Pulmonary artery endothelial cell (primary cell): ENCODE results near the gene SCN5A. TPM values are rescaled to one million over a fixed set of nuclear protein-coding genes. Genes with fewer than 3 reads are reported as not detected.
"Not testable (repeated sequence)": the region's sequence is repeated elsewhere in the genome, so short reads cannot be mapped to it uniquely, and the experiment has no call there.

Source experiments
- DNase-seq: peaks from one replicate; pipeline ENCODE4 v3.0.0-alpha.2; 2011; ENCODE audit warnings: low read depth, low spot score
- total RNA-seq: library from RNA; depleted of rRNA; stranded (reverse); fragments of >200 nt; gene quantifications from 2 replicates; pipeline ENCODE4 v1.2.3, GENCODE V29; 2014

Gene SCN5A
- total RNA-seq, 1 donor from 2014 or later = 13.6 TPM

DNA sequence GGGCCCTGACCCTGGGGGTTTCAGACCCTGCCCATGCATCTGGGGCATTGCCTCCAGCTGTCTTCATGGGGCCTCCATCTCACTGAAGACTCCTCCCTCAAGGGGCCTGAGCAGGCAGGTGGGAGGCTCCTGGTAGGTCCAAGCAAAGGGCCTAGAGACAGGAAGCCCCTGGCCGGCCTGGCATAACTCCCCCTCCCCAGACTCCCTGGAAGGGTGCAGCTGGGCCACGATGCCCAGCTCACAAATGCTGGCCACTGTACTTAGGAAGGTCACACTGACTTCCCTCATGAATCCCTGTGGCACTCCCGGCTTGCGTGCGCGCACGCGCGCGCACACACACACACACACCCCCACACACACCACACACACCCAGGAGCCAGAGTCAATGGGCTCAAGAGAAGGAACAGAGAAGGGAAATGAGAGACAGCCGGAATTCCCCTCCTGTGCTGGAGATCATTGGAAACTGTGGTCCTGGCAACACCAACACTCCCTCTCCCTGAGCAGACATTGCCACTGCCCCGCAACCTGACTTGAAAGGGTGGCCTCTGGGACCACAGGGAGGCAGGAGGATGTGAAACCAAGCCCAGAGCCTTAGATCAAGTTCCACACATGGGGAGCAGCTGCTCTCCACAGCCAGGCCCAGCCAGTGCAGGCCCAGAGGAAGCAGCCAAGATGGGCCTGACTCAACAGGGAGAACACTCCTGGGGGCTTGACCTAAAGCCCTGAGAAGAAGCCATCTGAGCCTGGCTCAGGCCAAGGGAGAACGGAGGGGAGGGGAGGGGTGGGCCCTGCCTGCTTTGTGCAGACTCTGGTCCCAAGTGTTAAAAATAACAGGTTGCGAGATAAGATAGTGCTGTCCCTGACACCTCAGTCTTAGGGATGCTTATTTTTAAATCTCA lies 69.7 kb downstream of the SCN5A start:
- DNase-seq = no peak

DNA sequence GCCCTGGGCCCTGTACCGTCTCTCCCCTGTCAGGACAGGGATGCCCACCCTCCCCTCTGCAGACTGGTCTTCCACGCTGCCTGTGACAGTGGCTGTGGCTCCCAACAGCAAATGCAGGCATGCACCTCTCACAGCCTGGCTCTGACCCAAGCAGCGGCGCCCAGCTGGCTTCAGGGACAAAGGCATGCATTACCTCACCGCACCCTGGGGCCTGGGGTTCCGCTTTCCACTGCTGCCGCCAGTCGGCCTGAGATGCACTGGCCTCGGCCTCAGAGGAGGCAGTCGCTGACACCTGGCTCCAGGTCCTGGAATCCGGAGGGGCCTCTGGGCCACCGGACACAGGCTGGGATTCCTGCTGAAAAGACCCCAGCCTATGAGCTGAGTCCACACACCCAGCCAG lies 70.3 kb downstream of the SCN5A start:
- DNase-seq = no peak

DNA sequence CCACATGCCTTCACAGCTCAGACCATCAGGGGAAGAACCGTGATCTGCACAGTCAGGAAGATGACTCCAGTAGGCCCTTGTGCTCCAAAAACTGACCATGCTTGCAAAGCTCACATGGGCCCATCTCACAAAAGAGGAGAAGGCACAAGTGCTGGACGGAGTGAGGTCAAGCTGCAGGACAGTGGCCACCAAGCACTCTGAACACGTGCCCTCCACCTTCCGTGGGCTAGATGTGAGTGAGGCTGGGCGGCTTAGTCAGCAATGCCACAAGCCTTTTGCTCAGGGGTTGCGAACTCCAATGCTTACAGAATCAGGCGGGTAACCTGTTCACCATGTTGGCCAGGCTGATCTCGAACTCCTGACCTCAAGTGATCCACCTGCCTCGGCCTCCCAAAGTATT lies 70.9 kb downstream of the SCN5A start:
- no peak for DNase-seq

DNA sequence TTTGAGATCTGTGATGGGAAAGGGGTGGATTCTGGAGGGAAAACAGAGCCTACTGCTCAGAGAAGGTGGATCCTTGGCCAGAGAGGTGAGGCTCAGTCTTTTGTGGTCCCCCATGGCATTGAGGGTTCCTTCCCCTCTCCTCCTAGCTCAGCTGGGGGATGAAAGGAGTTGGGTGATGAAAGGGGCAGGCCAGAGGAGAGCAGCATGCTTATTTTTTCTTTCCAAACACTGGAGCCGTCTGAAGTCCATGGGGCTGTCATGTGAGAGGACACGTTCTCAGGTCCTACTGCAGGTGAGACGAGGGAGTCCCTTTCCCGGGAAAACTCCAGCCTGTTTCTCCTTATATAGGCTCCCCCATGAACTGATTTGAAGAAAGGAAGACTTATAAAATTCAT lies 71.4 kb downstream of the SCN5A start:
- no peak for DNase-seq

DNA sequence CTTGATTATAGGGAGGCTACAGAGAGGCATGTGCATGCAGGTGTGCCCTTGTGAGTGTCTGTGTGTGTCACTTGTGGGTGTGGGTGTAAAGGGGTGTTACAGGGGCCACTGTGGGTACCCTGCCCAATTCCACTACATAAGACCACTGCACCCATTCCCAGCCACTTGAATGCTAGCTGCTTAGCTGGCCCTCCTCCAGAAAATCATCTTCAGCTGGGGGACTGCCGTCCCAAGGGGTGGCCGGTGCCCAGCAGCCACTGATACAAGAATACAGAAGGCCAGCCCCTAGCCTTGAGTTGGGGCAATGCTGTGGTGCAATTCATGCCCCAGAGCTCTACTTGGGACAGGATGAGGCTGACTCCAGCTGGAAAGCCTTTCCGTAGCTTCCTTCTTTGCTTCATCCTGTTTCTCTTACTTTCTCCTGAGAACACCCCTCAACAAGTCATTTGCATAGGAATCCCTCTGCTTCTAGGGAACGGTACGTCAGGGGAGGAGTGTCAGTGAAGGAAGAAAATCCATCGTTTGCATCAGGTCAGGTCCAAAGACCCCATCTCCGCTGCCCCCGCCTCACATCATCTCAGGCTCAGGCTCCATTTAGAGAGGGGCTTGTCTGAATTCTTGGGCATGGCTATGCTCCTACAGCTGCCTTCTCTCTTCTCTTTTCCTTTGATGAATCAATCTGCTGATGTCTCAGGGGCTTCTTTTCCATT lies 72.0 kb downstream of the SCN5A start:
- DNase-seq = no peak

DNA sequence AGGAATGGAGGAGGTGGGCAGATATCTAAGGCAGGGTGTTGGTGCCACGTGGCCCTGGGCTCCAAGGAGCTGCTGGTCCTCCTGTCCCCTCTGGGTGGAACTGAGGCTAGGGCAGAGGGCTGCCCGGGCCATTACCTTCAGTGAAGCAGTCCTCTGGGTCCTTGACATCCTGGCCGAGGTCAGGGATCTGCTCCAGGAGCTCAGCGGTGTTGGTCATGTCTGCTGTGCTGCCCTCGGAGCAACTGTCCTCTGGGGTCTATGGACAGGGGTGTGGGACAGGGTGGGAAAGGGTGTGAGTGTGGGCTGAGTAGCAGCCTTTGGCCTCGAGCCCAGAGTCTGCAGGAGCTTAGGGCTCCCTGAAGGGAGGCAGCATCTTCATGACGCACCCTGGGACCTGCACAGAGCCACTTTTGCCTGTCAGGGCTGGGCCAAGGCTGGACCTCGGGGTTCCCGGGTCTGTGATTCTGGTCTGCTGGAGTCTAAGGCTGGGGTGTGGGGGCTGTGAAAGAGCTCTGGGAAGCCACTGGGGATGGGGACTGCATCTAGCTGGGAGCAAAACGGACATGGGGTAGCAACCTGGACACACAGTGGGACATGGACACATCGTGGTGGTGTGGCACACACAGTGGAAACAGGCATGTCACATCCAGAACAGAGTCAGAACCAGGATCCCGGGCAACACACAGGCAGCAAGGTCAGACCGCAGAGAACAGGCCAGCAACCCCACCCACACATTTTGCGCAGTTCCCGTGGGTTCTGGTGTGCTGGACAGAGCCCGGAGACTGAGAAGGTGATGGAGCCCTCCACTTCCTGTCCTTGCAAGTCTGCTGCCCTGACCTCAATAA lies 72.7 kb downstream of the SCN5A start:
- DNase-seq = no peak

DNA sequence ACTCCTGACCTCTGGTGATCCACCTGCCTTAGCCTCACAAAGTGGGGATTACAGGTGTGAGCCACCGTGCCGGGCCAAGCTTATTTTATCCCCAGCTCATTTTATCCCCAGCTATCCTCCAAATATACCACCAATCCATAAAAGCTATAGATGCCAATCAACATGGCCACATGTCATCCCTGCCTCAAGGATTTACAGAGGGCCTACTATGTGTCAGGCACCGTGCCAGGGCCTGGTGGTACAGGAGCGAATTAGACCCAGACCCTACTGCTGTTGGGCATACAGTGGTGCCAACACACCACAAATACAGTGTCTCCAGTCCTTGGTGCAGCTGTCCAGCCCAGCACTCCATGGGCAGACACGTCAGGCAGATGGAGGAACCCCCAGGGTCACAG lies 73.4 kb downstream of the SCN5A start:
- DNase-seq = no peak

DNA sequence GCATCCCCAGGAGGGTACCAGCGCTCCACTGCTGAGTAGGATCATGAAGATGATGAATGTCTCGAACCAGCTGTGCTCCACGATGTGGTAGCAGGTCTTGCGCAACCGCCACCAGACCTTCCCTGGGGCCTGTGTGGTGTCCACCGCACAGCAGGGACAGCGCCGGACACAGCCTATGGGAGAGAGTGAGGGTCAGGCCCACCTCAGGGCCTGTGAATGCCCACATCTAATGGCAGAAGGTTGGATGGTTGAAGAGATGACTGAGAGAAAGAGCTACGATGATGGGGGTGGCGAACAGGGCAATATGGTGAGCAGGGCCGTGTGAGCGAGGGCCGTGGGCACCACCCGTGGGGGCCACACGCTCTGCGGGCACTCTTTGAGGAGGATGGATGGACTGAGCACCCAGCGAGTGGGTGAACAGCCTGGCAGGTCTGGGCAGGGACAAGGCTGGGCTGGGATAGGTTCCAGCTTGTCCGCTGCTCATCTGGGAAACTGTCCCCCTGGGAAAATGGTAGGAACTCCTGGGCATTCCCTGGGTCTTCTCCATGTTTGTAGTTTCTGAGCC lies 74.1 kb downstream of the SCN5A start:
- no peak for DNase-seq

GRCh38 chr3:38574411-38575278 lies 74.8 kb downstream of the SCN5A start:
- DNase-seq = no peak

DNA sequence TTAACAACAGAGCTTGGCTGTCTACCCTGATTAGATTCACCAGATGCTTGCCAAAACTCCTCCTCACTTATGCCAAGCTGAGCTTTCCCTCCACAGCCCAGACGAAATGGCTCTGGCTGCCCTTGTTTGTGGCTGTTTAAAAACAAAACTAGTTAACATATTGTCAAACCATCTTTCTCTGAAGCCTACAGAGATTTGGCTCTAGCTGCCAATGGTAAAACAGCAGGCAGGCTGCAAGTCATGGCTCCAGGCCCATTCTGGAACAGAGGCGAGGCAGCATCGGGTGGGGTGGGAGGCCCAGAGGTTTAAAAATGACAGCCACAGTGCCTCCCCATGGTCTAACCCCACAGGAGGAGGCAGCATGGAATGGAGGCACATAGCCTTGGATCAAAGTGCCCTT lies 75.9 kb downstream of the SCN5A start:
- no peak for DNase-seq

GRCh38 chr3:38573111-38573510 lies 76.4 kb downstream of the SCN5A start:
- no peak for DNase-seq

- DNase-seq = no peak
Observed at GRCh38 chr3:38567498-38567897, 82.0 kb downstream of the SCN5A start.

- DNase-seq = not testable (repeated sequence)
Observed at GRCh38 chr3:38566794-38567193, 82.7 kb downstream of the SCN5A start.

DNA sequence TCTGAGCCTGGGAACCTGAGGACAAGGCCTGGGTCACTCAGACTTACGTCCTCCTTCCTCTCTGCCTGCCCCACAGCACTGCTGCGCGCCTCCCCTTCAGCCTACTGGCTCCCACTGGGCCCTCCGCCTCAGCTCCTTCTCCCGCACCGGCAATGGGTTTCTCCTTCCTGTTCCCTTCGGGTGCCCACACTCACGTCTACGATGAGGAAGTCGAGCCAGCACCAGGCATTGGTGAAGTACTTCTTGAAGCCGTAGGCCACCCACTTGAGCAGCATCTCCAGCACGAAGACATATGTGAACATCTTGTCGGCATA lies 83.3 kb downstream of the SCN5A start:
- DNase-seq = no peak

DNA sequence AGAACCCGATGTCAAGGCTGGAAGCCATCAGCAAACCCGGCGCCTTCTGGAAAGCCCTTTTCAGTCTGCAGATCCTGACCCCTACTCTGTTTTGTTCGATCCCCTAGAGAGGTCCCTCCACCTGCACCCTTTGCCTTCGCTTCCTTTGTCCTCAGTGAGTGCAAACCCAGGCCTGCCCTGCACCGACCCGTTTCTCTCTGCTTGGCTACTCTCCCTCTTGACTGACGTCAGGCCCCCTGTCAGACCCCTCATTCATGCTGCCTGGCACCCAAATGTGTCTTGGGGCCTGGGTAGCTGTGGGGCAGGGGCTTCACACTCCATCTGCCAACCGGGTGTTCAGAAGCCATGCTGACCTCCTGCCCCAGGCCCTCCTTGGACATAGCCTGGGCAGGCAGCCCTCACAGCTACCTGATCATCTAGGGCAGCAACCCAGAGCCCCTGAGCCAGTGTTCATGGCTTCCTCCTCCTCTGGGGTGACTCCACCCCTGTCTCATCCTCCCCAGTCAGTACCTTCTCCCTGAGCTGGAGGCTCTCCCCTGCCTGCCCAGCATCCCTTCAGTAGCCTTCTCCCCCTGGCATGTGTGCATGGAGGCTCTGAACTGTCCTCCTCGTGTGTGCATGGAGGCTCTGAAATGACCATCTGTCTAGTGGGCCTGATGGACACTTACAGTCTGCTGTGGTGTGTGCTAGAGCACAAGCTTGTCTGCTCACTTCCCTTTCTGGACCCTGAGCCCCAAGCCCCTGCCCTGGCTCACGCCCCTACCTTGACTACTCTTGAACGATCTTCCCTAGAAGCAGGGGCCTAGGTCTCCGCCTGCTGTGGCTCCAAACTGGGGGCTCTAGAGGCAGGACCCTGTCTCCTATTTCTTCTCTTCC lies 83.9 kb downstream of the SCN5A start:
- DNase-seq = no peak

GRCh38 chr3:38564631-38565338 lies 84.7 kb downstream of the SCN5A start:
- DNase-seq = no peak

- no peak for DNase-seq
Observed at GRCh38 chr3:38563886-38564270, 85.6 kb downstream of the SCN5A start.

GRCh38 chr3:38563070-38563885 lies 86.2 kb downstream of the SCN5A start:
- no peak for DNase-seq
